HEK293T (cell line): ENCODE data around the gene CEP83.
"Not testable (repeated sequence)": the region's sequence is repeated elsewhere in the genome, so short reads cannot be mapped to it uniquely, and the experiment has no call there.

Experiments
- CTCF ChIA-PET: fragments of 350-600 bp; formaldehyde crosslinking; extraction: SDS; loops from one replicate; lab custom pipeline; 2021; ENCODE audit warnings: antibody characterized with exemption, inconsistent platforms; lab: Yijun Ruan, JAX
- POLR2A ChIA-PET: fragments of 350-600 bp; formaldehyde crosslinking; extraction: SDS; loops from one replicate; lab custom pipeline; 2020; ENCODE audit warnings: antibody characterized with exemption, inconsistent platforms; lab: Yijun Ruan, JAX
- DNase-seq: peaks from one replicate; pipeline ENCODE4 v3.0.0; 2012; ENCODE audit warnings: mixed read lengths; ENCODE audit errors: extremely low spot score
- ARNT ChIP-seq: fragments of 450-650 bp; IDR thresholded peaks from 2 replicates; pipeline ENCODE4 v1.6.1; 2017; ENCODE audit warnings: mild to moderate bottlenecking
- BHLHE40 ChIP-seq: fragments of 450-650 bp; IDR thresholded peaks from 2 replicates; pipeline ENCODE4 v1.6.1; 2016; ENCODE audit warnings: mild to moderate bottlenecking, moderate library complexity, borderline replicate concordance
- CTBP1 ChIP-seq: fragments of 450-650 bp; IDR thresholded peaks from 2 replicates; pipeline ENCODE4 v1.6.1; 2016; ENCODE audit warnings: borderline replicate concordance
- ELF4 ChIP-seq: fragments of 450-650 bp; IDR thresholded peaks from 2 replicates; pipeline ENCODE4 v1.6.1; 2017; ENCODE audit warnings: antibody characterized with exemption
- FOXA1 ChIP-seq: fragments of 450-650 bp; IDR thresholded peaks from 2 replicates; pipeline ENCODE4 v1.6.1; 2016; ENCODE audit warnings: mild to moderate bottlenecking
- FOXK2 ChIP-seq: fragments of 450-650 bp; IDR thresholded peaks from 2 replicates; pipeline ENCODE4 v1.6.1; 2016; ENCODE audit warnings: mild to moderate bottlenecking
- FOXM1 ChIP-seq: fragments of 450-650 bp; IDR thresholded peaks from 2 replicates; pipeline ENCODE4 v1.6.1; 2017; ENCODE audit warnings: mild to moderate bottlenecking, borderline replicate concordance
- HDGF ChIP-seq: fragments of 450-650 bp; IDR thresholded peaks from 2 replicates; pipeline ENCODE4 v1.6.1; 2017; ENCODE audit warnings: antibody characterized with exemption, borderline replicate concordance
- L3MBTL2 ChIP-seq: fragments of 450-650 bp; conservative IDR thresholded peaks from 2 replicates; pipeline ENCODE4 v1.6.1; 2016; ENCODE audit warnings: mild to moderate bottlenecking
- LEF1 ChIP-seq: fragments of 450-650 bp; IDR thresholded peaks from 2 replicates; pipeline ENCODE4 v1.6.1; 2017; ENCODE audit warnings: mild to moderate bottlenecking, borderline replicate concordance
- NFRKB ChIP-seq: fragments of 450-650 bp; IDR thresholded peaks from 2 replicates; pipeline ENCODE4 v1.6.1; 2016; ENCODE audit warnings: mild to moderate bottlenecking, moderate library complexity
- SP1 ChIP-seq: fragments of 450-650 bp; IDR thresholded peaks from 2 replicates; pipeline ENCODE4 v1.6.1; 2017
- SUZ12 ChIP-seq: fragments of 450-650 bp; IDR thresholded peaks from 2 replicates; pipeline ENCODE4 v1.6.1; 2016; ENCODE audit warnings: mild to moderate bottlenecking
- TARDBP ChIP-seq: fragments of 450-650 bp; IDR thresholded peaks from 2 replicates; pipeline ENCODE4 v1.6.1; 2016
- ZNF384 ChIP-seq: fragments of 450-650 bp; IDR thresholded peaks from 2 replicates; pipeline ENCODE4 v1.6.1; 2016
- TF ChIP-seq, protein P1 (sequence below): fragments of 450-650 bp; IDR thresholded peaks from 2 replicates; pipeline ENCODE4 v1.6.1; 2016

CEP83 gene

GRCh38 chr12:94415066-94415465 lies 44.6 kb downstream of the CEP83 start:
- CTCF ChIA-PET: interaction anchor here (0.7 kb wide), 1 partner anchor 132 kb away, joined by 4 read pairs; no protein-coding TSS in a partner anchor
- POLR2A ChIA-PET: no interaction called here
- TF ChIP-seq LEF1: no peak
- TF ChIP-seq SP1: no peak
- TF ChIP-seq ELF4: no peak
- TF ChIP-seq CTBP1: no peak
- no peak for TF ChIP-seq ZNF384
- TF ChIP-seq SUZ12: no peak
- TF ChIP-seq, protein P1, sequence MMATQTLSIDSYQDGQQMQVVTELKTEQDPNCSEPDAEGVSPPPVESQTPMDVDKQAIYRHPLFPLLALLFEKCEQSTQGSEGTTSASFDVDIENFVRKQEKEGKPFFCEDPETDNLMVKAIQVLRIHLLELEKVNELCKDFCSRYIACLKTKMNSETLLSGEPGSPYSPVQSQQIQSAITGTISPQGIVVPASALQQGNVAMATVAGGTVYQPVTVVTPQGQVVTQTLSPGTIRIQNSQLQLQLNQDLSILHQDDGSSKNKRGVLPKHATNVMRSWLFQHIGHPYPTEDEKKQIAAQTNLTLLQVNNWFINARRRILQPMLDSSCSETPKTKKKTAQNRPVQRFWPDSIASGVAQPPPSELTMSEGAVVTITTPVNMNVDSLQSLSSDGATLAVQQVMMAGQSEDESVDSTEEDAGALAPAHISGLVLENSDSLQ: no peak
- no peak for TF ChIP-seq NFRKB
- TF ChIP-seq FOXA1: no peak
- no peak for TF ChIP-seq ARNT
- no peak for TF ChIP-seq FOXM1
- TF ChIP-seq FOXK2: no peak
- DNase-seq: no peak

GRCh38 chr12:94405413-94406116 lies 54.1 kb downstream of the CEP83 start:
- ChIA-PET POLR2A (no interaction called here), CTCF (no interaction called here)
- TF ChIP-seq LEF1 (no peak), FOXA1 (no peak), BHLHE40 (no peak), CTBP1 (no peak), NFRKB (no peak), TARDBP (no peak), ELF4 (no peak), SUZ12 (no peak), ARNT (no peak), L3MBTL2 (no peak), ZNF384 (no peak), HDGF (no peak), FOXK2 (no peak), SP1 (no peak), FOXM1 (no peak)
- TF ChIP-seq, protein P1: no peak
- DNase-seq: no peak

GRCh38 chr12:94404854-94405253 lies 54.8 kb downstream of the CEP83 start:
- ChIA-PET POLR2A (no interaction called here), CTCF (no interaction called here)
- DNase-seq: no peak
- TF ChIP-seq CTBP1: no peak
- no peak for TF ChIP-seq LEF1
- TF ChIP-seq TARDBP: no peak
- TF ChIP-seq ZNF384: no peak
- no peak for TF ChIP-seq SP1
- TF ChIP-seq BHLHE40: no peak
- TF ChIP-seq FOXM1: no peak

GRCh38 chr12:94401326-94401725 lies 58.3 kb downstream of the CEP83 start:
- ChIA-PET CTCF (interaction anchor here (0.6 kb wide), 1 partner anchor 9 kb away, joined by 3 read pairs; no protein-coding TSS in a partner anchor), POLR2A (no interaction called here)
- no peak for DNase-seq
- TF ChIP-seq TARDBP (no peak), ARNT (no peak), FOXM1 (no peak), CTBP1 (no peak), SP1 (no peak), ZNF384 (no peak), LEF1 (no peak), L3MBTL2 (no peak)

DNA sequence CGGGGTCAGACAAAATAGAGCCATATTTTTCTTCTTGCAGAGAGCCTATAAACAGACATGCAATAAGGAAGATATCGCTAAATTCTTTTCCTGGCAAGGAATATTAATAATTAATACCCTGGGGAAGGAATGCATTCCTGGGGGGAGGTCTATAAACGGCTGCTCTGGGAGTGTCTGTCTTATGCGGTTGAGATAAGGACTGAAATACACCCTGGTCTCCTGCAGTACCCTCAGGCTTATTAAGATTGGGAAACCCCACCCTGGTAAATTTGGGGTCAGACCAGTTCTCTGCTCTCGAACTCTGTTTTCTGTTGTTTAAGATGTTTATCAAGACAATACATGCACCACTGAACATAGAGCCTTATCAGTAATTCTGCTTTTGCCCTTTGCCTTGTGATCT lies 61.0 kb downstream of the CEP83 start:
- CTCF ChIA-PET, POLR2A ChIA-PET, DNase-seq: not testable (repeated sequence)

DNA sequence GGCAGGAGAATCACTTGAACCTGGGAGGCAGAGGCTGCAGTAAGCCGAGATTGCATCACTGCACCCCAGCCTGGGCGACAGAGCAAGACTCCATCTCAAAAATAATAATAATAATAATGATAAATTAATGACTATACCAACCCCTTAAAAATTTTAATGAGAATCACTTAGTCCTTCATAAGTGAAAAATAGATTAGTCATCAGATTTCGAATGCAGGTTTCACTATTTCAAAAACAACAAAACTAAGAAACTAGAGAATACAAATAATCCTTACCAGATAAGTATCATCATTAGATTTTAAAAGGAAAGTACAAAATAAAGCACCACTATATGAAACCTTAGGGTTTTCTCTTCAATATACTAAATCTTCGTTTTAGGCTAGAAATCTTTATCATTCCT lies 62.3 kb downstream of the CEP83 start:
- DNase-seq: no peak
- TF ChIP-seq FOXA1 (no peak), HDGF (no peak)
- ChIA-PET CTCF (no interaction called here), POLR2A (no interaction called here)

- CTCF ChIA-PET, POLR2A ChIA-PET, DNase-seq: not testable (repeated sequence)
Measured at GRCh38 chr12:94396014-94396413, 63.7 kb downstream of the CEP83 start.

DNA sequence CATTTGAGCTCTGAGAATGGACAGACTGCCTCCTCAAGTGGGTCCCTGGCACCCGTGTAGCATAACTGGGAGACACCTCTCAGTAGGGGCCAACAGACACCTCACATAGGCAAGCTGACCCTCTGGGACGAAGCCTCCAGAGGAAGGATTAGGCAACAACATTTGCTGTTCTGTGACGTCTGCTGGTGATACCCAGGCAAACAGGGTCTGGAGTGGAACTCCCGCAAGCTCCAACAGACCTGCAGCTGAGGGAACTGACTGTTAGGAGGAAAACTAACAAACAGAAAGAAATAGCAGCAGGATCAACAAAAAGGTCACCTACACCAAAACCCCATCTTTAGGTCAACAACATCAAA lies 69.6 kb downstream of the CEP83 start:
- POLR2A ChIA-PET: interaction anchor here (0.8 kb wide), 1 partner anchor 10 kb away, joined by 3 read pairs; no protein-coding TSS in a partner anchor
- TF ChIP-seq ELF4: no peak
- no peak for TF ChIP-seq FOXM1
- no peak for TF ChIP-seq ARNT
- TF ChIP-seq BHLHE40: no peak
- no peak for TF ChIP-seq CTBP1
- no peak for TF ChIP-seq SP1
- no peak for TF ChIP-seq FOXK2
- TF ChIP-seq NFRKB: no peak
- no peak for TF ChIP-seq L3MBTL2
- no peak for TF ChIP-seq HDGF
- no peak for TF ChIP-seq FOXA1
- no peak for TF ChIP-seq SUZ12
- CTCF ChIA-PET: no interaction called here
- DNase-seq: no peak

- CTCF ChIA-PET, DNase-seq, POLR2A ChIA-PET: not testable (repeated sequence)
Measured at GRCh38 chr12:94389482-94390129, 70.1 kb downstream of the CEP83 start.
